ENCODE measurements around the gene LCTL.

LCTL gene

DNA sequence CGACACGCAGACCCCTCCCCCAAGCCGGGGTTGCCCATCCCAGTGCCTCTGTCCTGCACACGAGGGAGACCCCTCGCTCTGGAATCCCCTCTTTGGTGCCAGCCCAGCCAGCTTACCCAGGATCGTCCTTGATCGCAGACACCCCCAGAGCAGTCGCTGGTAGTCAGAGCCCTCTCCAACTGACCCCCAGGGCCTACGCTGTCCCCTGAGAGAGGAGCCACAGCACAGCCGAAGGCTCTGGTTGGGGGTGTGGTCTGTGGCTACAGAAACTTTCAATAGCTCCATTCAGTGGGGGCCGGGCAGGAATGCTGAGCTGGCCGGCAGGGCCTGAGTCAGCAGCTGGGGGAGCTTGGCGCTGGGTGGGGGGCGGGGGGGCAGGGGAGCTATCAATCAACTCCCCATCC lies at the start of gene LCTL:
Gene LCTL, minus strand, starts transcription at position 258 of the 404 bp plus-strand sequence. CDS start 633 bp downstream, outside the sequence.
- peak; percentile 52 for DNase-seq

DNA sequence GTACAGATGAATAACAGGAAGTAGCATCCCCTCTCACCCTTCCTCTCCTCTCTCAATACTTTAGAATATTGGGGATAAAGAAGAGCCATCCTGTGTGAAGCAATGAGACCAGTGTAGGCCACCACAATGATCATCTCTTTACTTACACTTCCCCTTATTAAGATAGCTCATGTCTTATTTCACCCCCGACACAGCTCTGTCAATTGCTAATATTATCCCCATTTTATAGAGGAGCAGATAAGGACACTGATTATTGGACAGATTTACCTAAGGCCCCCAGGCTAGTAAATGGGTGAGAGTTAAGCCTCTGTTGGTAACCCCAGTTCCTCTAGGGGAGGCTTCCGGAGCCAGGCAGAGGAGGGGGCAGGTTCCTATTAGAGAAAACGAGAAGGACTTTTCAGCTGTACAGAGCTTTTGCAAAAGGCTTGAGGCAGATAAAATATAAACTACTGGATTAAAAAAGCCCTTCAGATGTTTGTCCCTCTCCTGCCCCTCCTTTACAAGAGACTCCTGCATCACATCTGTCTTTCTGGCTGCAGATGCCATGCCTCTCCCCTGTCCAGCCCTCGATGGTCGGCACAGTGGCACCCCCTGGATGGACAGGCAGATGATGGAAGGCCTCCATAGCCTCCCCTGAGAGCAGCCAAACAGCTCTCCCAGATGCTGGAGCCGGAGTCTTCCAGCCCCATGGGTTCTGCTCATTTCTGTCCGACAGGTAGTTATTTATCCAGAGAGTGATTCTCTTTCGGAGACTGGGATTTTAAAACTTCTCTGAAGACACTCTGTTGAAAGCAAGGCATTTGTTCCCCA lies 49.4 kb upstream of the LCTL start:
- DNase-seq: no peak

- no peak for DNase-seq
Measured at GRCh38 chr15:66614456-66614855, 48.7 kb upstream of the LCTL start.

DNA sequence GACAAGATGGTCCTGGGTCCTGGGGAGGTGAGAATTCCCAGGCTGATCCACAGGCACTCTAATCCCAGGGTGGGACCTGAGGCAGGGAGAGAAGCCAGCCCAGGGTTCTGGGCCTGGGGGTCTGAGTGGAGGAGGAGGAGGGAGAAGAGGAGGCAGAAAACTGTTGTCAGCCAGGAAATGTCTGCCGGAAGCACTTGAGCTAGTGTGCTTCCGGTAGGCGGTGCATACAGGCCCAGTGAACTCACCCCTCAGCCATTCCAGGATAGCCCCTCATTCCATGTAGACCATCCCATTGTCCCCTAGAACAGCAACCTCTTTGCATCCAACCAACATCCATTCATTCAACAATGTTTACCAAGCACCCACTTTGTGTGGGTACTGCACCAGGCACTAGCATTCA lies 47.9 kb upstream of the LCTL start:
- DNase-seq: no peak

GRCh38 chr15:66611257-66612053 lies 45.7 kb upstream of the LCTL start:
- no peak for DNase-seq

DNA sequence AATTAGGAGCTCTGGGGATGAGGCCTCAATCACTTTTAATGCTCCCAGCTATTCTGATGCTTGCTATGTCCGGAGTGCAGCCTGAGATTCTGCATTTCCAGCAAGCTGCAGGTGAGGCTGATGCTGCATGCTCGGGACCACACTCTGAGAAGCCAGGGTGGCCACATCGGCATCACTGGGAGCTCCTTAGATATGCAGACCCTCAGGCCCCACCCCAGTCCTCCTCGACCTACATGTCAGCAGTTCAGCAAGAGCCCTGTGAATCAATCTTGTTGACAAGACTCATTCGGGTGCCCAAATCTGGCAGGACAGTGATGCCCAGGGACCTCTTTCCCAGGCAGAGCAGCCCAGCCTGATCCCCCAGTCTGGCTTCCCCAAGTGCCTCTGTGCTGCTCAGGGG lies 44.1 kb upstream of the LCTL start:
- DNase-seq: no peak

- no peak for DNase-seq
Measured at GRCh38 chr15:66608881-66609280, 43.1 kb upstream of the LCTL start.

DNA sequence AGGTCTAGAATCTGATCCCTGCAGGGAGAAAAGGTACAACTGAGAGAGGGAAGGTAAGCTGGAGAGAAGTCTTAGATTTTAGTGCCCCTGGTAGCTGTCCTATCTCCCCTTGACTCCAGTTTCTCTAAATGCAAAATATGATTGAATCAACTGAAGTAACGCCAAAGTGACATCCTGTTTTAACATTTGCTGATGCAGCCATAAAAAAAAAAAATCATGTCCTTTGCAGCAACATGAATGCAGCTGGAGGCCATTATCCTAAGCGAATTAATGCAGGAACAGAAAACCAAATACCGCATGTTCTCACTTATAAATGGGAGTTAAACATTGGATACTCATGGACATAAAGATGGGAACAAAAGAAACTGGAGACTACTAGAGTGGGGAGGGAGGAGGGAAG lies 42.4 kb upstream of the LCTL start:
- no peak for DNase-seq

GRCh38 chr15:66603301-66604179 lies 37.7 kb upstream of the LCTL start:
- no peak for DNase-seq

DNA sequence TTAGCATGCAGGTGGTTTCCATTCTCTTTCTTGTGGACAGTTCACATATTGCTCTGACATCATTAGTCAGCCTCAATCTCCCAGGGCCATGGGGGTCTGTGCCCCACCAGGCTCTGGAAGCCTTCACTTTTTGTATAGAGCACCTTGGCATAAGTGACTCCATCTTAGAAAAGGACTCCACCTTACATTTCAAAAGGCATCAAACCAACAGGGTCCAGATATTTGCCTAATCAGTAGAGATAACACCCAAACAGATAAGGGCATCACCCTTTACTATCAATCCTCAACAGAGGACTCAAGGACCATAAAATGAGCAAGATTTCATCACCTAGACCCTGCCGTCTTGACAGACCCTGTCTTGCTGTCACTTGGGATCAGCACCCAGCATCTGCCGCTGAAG lies 35.7 kb upstream of the LCTL start:
- DNase-seq: no peak

- DNase-seq: no peak
Measured at GRCh38 chr15:66600240-66600627, 34.4 kb upstream of the LCTL start.

GRCh38 chr15:66599536-66600239 lies 33.9 kb upstream of the LCTL start:
- DNase-seq: no peak

DNA sequence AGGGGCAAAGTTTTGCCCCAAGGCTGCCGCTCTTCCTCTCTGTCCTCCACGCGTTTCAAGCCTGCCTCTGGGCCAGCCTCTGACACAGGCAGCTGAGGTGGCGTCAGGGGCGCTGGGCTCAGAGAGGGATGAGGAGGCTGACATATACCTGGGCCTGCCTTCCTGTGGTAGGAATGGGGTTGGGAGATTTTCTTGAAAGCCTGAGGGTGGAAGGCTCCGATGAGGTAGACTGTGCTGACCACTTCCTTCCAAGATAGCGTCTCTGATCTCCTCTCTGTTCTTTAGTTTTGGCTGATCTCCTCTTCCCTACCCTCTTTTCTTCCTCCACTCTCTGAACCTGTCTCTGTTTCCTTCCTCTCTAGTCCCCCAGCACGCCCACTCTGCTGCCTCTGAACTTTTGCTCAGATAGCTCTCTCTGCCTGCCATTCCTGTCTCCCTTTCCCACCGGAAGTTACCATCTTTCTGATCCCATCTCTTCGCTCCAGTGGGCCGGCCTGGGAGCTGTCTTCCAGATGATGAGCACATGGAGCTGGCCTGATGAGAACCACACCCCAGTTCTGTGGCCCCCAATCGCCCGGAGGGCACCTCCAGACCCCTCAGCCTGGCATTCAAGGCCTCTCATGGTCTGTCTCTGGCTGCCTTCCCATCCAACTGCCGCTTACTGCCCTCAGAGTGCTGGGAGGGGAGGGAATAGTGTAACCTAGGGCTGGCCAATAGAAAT lies 32.5 kb upstream of the LCTL start:
- DNase-seq: no peak

DNA sequence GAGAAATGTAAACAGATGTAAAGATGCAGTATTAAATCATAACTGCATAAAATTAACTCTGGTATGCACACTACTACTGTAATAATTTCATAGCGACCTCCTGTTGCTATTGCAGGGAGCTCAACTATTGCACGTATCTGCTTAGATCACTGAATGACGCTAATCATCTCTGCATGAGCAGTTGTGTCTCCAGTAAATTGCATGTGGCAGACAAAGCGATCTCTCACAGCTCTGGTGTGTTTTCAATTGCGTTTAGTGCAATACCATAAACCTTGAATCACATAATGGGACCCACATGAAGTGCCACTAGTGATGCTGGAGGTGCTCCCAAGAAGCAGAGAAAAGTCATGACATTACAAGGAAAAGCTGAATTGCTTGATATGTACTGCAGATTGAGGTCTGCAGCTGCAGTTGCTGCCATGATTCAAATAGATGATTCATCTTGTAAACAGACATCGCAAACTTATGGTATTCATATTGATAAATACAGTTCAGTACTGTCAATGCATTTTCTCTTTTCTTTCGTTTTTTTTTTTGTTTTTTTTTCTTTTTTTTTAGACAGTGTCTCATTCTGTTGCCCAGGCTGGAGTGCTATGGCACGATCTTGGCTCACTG lies 30.2 kb upstream of the LCTL start:
- no peak for DNase-seq

GRCh38 chr15:66595332-66595731 lies 29.5 kb upstream of the LCTL start:
- no peak for DNase-seq

GRCh38 chr15:66594836-66595235 lies 29.0 kb upstream of the LCTL start:
- no peak for DNase-seq

DNA sequence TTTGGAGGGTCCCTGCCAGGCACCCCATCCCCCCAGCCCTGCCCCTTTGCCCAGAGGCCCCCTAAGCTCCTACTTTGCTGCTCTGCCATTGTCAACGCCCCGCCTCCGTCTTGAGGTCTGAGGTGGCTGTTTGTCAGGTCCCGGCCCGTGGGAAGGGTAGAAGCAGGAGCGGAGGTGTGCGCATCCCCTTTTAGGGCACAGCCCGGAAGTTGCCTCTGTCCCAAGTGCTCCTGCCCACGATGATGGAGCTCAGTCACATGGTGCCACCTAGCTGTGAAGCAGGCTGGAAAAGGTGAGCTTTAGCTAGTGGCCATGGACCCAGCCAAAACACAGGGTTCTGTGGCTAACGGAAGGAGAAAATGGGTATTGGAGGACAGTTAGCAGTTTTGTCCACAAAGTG lies 28.5 kb upstream of the LCTL start:
- DNase-seq: no peak

- DNase-seq: no peak
Measured at GRCh38 chr15:66593219-66593780, 27.5 kb upstream of the LCTL start.

DNA sequence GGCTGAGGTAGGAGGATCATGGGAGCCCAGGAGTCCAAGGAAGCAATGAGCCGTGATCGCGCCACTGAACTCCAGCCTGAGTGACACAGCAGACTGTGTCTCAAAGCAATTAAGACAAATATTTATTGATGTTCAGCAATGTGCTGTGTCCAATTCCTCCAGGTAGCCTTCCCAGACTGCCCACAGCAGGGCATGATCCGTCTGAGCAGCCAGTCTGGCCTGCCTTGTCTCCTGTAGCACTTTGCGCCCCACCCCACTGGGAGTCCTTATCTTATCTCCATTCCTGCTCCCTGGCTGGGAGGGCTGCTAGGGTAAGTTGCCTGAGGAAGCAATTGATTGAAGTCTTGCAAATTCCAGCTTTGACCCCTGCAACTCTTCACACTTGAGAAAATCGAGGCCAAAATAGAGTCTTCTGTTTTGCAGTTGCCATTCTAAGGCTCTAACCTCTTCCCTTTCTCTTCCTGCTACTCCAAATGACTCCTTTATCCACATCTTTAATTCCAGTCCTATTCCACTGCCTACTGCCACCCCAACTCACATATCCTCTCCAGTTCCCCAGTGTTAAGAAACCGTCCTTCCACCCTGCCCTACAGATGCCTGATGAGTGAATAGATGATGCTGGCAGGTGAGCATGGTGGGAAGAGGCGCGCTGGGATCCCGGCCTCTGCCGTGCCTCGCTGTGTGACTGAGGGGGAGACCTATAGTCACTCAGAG lies 26.9 kb upstream of the LCTL start:
- no peak for DNase-seq

DNA sequence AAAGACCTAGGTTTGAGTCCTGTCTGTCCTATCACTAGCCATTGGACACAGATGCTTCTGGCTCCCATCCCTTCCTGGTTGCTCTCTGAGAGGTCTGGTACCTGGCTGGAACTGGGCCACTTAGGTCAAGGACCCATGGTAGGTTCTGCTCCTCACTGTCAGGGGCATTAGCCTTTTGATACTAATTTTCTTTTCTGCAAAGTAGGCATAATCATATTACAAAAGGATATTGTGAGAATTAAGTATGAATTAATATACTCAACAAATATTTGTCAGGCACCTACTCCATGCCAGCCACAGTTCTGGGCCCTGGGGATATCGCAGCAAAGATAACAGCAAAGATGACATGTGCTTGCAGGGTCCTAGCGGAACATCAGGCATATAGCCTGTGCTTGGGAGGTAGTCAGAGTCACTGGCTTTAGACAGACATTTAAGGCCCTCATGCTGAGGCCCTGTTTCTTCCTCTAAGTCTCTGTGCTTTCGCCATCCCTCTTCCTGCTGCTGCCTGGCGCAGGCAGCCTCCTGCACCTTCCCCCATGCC lies 25.6 kb upstream of the LCTL start:
- no peak for DNase-seq
